GM10248 (cell line): ENCODE results near the gene TNKS2.

Source experiments
- CTCF ChIA-PET: fragments of 300-600 bp; sonication (Branson Sonifier 250); formaldehyde crosslinking; extraction: SDS; loops from one replicate; lab custom pipeline; 2021; ENCODE audit warnings: antibody characterized with exemption; lab: Yijun Ruan, JAX
- POLR2A ChIA-PET: fragments of 350-650 bp; sonication (Branson Sonifier 250); formaldehyde crosslinking; extraction: SDS; loops from one replicate; lab custom pipeline; 2020; ENCODE audit warnings: antibody characterized with exemption; lab: Yijun Ruan, JAX
- DNase-seq: peaks from one replicate; pipeline ENCODE4 v3.0.0; 2012; ENCODE audit errors: extremely low spot score
- TF ChIP-seq, protein P1 (sequence below): IDR thresholded peaks from 2 replicates; pipeline ENCODE4 v1.5.1; 2012; ENCODE audit warnings: mild to moderate bottlenecking, low read depth; ENCODE audit errors: extremely low read depth, missing control alignments, control extremely low read depth

The TNKS2 gene

DNA sequence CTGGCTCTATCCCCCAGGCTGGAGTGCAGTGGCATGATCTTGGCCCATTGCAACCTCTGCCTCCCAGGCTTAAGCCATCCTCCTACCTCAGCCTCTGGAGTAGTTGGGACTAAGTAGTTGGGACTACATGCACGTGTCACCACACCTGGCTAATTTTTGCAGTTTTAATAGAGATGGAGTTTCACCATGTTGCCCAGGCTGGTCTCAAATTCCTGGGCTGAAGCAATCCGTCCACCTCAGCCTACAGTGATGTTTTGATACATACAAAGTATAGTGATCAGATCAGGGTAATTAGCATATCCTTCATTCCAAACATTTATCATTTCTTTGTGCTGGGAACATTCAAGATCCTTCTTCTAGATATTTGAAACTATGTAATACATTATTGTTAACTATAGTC lies 22.5 kb upstream of the TNKS2 start:
- DNase-seq, result no peak
- TF ChIP-seq, protein P1, sequence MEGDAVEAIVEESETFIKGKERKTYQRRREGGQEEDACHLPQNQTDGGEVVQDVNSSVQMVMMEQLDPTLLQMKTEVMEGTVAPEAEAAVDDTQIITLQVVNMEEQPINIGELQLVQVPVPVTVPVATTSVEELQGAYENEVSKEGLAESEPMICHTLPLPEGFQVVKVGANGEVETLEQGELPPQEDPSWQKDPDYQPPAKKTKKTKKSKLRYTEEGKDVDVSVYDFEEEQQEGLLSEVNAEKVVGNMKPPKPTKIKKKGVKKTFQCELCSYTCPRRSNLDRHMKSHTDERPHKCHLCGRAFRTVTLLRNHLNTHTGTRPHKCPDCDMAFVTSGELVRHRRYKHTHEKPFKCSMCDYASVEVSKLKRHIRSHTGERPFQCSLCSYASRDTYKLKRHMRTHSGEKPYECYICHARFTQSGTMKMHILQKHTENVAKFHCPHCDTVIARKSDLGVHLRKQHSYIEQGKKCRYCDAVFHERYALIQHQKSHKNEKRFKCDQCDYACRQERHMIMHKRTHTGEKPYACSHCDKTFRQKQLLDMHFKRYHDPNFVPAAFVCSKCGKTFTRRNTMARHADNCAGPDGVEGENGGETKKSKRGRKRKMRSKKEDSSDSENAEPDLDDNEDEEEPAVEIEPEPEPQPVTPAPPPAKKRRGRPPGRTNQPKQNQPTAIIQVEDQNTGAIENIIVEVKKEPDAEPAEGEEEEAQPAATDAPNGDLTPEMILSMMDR, result no peak
- ChIA-PET POLR2A (no interaction called here), CTCF (interaction anchor here (1.2 to 2.4 kb wide), 3 partner anchors 10 to 137 kb away, joined by 3 to 11 read pairs (median 3); no protein-coding TSS in a partner anchor)

DNA sequence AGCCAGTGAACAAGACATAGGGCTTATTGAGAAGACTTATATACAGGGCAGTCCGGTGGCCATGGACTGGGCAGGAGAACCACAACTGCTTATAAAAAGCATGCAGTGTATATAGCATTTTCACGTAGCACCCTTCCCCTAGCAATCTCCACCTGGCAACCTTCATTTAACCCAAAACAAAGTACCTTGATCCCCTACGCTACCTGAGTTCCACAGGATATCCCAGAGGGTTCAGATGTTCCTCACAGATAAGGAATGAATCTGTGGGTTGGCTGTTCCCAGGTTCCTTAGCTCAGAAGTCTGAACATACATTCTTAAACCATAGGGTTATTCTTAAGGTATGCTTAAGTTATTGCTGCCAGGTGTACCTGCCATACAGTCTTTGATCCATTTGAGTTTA lies 22.0 kb upstream of the TNKS2 start:
- ChIA-PET POLR2A (no interaction called here), CTCF (interaction anchor here (1.2 kb wide), 1 partner anchor 137 kb away, joined by 3 read pairs; no protein-coding TSS in a partner anchor)
- DNase-seq, result no peak
- TF ChIP-seq, protein P1, result no peak

DNA sequence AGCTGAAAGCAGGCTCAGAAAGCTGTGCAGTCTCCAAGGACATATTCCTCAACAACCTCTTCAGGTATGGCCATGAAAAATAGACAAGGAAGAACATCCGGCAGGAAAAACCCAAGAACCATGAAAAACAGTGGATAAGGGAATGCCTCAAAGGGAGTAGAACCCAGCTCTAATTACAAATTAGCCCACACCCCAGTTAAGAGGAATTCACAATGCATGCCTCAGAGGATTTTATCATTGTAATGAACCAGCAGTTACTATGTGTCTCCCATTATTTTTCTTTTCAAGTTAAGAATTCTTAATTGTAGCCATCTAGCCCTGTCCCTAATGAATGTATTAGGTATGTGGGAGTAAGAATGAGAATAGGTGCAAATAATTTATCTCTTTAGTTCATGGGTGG lies 19.7 kb upstream of the TNKS2 start:
- TF ChIP-seq, protein P1, result no peak
- DNase-seq, result no peak
- POLR2A ChIA-PET, result no interaction called here
- CTCF ChIA-PET, result interaction anchor here (1.5 kb wide), 1 partner anchor 134 kb away, joined by 4 read pairs; no protein-coding TSS in a partner anchor

DNA sequence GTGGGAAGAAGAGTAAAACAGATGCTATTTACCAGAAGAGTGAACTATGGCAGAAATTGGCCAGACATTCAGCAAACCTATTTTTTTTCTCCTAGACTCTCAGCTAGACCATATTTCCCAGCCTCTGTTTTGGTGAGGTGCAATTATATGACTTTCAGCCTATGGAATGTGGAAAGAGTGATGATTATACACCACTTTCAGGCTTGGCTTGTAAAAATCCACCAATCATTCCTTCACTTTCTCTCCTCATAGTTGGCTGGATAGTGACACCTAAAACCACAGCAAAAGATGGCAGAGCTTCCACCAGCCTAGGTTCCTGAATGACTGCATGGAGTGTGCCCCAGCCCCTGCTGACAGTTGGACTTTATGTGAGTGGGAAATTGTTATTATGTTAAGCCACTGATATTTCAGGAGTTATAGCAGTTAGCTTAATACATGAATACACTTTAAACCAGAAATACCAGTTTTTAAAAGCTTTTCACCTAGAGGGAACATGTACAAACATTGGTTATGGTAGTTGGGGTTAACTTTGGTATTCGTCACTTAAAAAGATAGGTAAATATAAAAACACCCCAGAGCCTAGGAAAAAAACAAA lies 19.1 kb upstream of the TNKS2 start:
- TF ChIP-seq, protein P1, result no peak
- ChIA-PET POLR2A (no interaction called here), CTCF (interaction anchor here (1.5 kb wide), 1 partner anchor 134 kb away, joined by 4 read pairs; no protein-coding TSS in a partner anchor)
- DNase-seq, result no peak

DNA sequence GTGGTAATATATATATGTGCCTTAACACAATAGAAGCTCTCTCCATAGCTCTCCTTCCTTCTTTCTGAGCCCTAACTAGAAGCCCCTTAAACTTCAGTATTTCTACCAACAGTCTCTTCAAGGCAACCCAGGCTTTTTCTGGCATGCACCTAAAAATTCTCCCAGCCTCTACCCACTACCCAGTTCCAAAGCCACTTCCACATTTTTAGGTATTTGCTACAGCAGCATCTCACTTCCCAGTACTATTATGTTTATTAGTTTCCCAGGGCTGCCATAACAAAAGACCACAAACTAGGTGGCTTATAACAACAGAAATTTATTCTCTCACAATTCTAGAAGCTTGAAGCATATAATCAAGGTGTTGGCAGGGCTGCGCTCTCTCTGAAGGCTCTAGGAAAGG lies 15.7 kb upstream of the TNKS2 start:
- no peak for DNase-seq
- TF ChIP-seq, protein P1, result no peak
- POLR2A ChIA-PET, result no interaction called here
- CTCF ChIA-PET, result interaction anchor here (1.0 to 1.5 kb wide), 3 partner anchors 12 to 14 kb away, joined by 3 to 6 read pairs (median 5); no protein-coding TSS in a partner anchor

DNA sequence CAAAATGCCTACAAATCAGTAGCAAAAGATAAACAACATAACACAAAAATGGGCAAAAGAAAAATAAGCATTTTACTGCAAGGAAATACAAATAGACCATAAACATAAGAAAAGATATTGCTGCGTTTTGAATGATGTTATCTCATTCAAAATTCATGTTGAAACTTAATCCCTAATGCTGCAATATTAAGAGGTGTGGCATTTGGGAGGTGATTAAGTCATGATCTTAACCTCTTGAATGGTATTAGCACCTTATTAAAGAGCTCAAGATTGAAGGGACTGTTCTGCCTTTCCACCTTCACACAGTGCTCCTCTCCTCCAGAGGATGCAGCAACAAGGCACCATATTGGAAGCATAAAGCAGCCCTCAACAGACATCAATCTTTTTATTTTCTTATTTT lies 12.4 kb upstream of the TNKS2 start:
- TF ChIP-seq, protein P1, result no peak
- ChIA-PET POLR2A (no interaction called here), CTCF (interaction anchor here (1.0 to 1.4 kb wide), 2 partner anchors 11 to 26 kb away, joined by 3 read pairs; no protein-coding TSS in a partner anchor)
- no peak for DNase-seq
